Ovary (tissue), 9 donors: Measurements from ENCODE around the gene EYS. TPM values are rescaled to one million over a fixed set of nuclear protein-coding genes. Genes with fewer than 3 reads are reported as not detected.

Source experiments
- DNase-seq, 5 donors: peaks; one replicate each; pipeline ENCODE4 v3.0.0-alpha.2; 2019 to 2020
- H3K27ac ChIP-seq, 2 donors: fragments of 200-600 bp; one replicate each; pipeline versions ENCODE4 v1.5.1 to v1.8.0; 2019 to 2022
- H3K27me3 ChIP-seq: fragments of 200-600 bp; one replicate; pipeline ENCODE4 v1.8.0; 2022
- H3K36me3 ChIP-seq: fragments of 200-600 bp; sonication (generic); one replicate; pipeline ENCODE4 v1.5.1; 2019
- H3K4me1 ChIP-seq: one replicate; pipeline ENCODE4 v1.8.1; 2013; ENCODE audit warnings: mild to moderate bottlenecking, moderate library complexity; ENCODE audit not compliant: insufficient read depth
- H3K4me3 ChIP-seq: fragments of 200-600 bp; sonication (generic); one replicate; pipeline ENCODE4 v1.5.1; 2017
- H3K9me3 ChIP-seq, 2 donors: fragments of 200-600 bp in 1 of 2; sonication (generic) in 1 of 2; one replicate each; pipeline versions ENCODE4 v1.5.1 to v1.8.1; 2013 to 2019; ENCODE audit warnings: mild to moderate bottlenecking in 1 of 2, moderate library complexity in 1 of 2
- EP300 ChIP-seq: sonication (generic); formaldehyde crosslinking; IDR thresholded peaks from one replicate; pipeline ENCODE4 v1.6.1; 2017; ENCODE audit warnings: antibody characterized with exemption
- POLR2A ChIP-seq: fragments of 450-650 bp; IDR thresholded peaks from one replicate; pipeline ENCODE4 v1.6.1; 2017; ENCODE audit warnings: antibody characterized with exemption, mild to moderate bottlenecking, moderate library complexity
- WGBS, 3 donors: extraction: QIAGEN DNeasy Blood & Tissue Kit in 1 of 3; methylation state at CpG; one replicate each; pipeline versions ENCODE4 v1.1.5 to v1.1.7; 2013 to 2017; 5-methylcytosine and 5-hydroxymethylcytosine counted together
- intact Hi-C, 4 donors: fragments of 100-400 bp; cut with DNase I; formaldehyde crosslinking; loops; one replicate each; pipeline versions ENCODE4 v1.11.0 to v1.15.1; 2022 to 2023
- polyA plus RNA-seq, 2 donors: library from polyadenylated mRNA; stranded (reverse); fragments of 200-250 nt in 1 of 2; fragments of 350-450 nt in 1 of 2; fragmentation: Illumina TruSeq in 1 of 2; extraction: RNeasy Lipid Tissue Mini Kit (QIAGEN cat#74804) in 1 of 2; gene quantifications; one replicate each; pipeline ENCODE4 v1.2.3, GENCODE V29; 2013 to 2014
- total RNA-seq, 7 donors: library from RNA; depleted of rRNA in 2 of 7; stranded (reverse); fragments of >200 nt in 2 of 7; fragmentation: NEBNext Ultra II Directional in 3 of 7; extraction: Animal tissue kit (Norgen Biotek cat#: 25700) in 3 of 7; gene quantifications; one replicate each; pipeline versions ENCODE4 v1.1.0 to v1.2.4, GENCODE V29; 2016 to 2023
- TF ChIP-seq, protein P1 (sequence below), 3 donors: fragments of 450-650 bp in 2 of 3; fragments of 200-600 bp in 1 of 3; IDR thresholded peaks; one replicate each; pipeline versions ENCODE4 v1.5.1 to v1.8.0; 2016 to 2022; ENCODE audit warnings: antibody characterized with exemption in 3 of 3, mild to moderate bottlenecking in 1 of 3
- donor health status: DM: no; HTN: no; CAD: no; lungs with moderate emphysema.
- donor health status: DM: no; HTN: no; CAD: no.
- donor health status: Bipolar disorder and iron deficiency.
- donor health status: DM: yes; HTN: yes; CAD: no.
- donor health status: DM: no; HTN: no; CAD: no.
- donor health status: DM: yes; HTN: yes; CAD: no.

The EYS gene
- total and polyA plus RNA-seq, 9 donors = under 0.01 to 0.03 (median 0.01) TPM; not detected in 6

DNA sequence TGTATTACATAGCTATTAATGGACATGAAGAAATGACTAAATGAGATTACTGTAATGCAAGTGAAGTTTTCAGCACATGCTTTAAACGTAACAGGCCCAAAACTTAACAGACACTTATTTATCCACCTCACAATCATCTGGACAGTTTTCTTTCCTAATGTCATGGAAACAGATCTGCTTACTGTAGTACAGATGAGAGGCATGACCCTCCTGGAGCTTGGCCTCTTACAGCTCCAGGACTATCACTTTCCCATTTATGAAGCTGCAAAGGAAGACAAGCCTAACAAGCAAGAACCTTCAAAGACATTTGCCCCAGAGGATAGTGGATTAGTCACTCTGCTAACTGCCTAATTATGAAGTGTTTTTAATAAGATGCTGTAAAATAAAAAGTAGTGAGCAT is 1652.2 kb downstream of the EYS start:
- H3K4me1 ChIP-seq = no peaks in the 10 kb centered on the region
- TF ChIP-seq, protein P1, sequence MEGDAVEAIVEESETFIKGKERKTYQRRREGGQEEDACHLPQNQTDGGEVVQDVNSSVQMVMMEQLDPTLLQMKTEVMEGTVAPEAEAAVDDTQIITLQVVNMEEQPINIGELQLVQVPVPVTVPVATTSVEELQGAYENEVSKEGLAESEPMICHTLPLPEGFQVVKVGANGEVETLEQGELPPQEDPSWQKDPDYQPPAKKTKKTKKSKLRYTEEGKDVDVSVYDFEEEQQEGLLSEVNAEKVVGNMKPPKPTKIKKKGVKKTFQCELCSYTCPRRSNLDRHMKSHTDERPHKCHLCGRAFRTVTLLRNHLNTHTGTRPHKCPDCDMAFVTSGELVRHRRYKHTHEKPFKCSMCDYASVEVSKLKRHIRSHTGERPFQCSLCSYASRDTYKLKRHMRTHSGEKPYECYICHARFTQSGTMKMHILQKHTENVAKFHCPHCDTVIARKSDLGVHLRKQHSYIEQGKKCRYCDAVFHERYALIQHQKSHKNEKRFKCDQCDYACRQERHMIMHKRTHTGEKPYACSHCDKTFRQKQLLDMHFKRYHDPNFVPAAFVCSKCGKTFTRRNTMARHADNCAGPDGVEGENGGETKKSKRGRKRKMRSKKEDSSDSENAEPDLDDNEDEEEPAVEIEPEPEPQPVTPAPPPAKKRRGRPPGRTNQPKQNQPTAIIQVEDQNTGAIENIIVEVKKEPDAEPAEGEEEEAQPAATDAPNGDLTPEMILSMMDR (IDR thresholded peaks at IDR 0.05) = no peak
- no peak for TF ChIP-seq EP300
- no peak overlapping the region for H3K4me3 ChIP-seq
- no peaks in the 10 kb centered on the region for H3K36me3 ChIP-seq
- DNase-seq = no peak
- H3K27me3 ChIP-seq = no peaks in the 10 kb centered on the region
- H3K9me3 ChIP-seq = no peaks in the 10 kb centered on the region
- intact Hi-C loops = no loop called here
- WGBS, 3 donors = 36 to 94% (median 86%) methylated on average over 1 of the region's 1 CpG
- no peak overlapping the region for H3K27ac ChIP-seq

DNA sequence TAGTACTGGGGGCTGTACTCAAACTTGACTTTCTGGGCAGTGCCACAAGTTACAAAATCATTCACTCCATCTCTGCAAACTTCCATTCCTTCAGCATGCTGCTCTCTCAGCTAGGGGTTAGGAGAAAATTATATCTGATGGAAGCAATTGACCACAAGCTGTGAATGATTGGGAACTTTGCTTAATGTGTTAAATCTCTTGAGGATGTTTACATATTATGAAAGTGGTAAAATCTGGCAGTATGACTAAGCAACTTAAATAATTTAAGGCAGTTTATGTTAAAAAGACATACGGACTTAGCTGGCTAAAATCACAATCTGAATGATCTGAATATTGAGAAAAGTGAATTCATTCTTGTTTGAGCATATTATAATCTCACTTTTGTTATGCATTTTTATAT is 1656.4 kb downstream of the EYS start:
- DNase-seq = no peak

GRCh38 chr6:64049736-64050135 is 1657.3 kb downstream of the EYS start:
- TF ChIP-seq EP300 = no peak
- TF ChIP-seq POLR2A = no peak
- TF ChIP-seq, protein P1 (IDR thresholded peaks at IDR 0.05) = no peak
- Histone ChIP-seq H3K4me1 (no peaks in the 10 kb centered on the region), H3K9me3 (no peaks in the 10 kb centered on the region), H3K27ac (no peak overlapping the region), H3K4me3 (no peak overlapping the region), H3K27me3 (no peaks in the 10 kb centered on the region), H3K36me3 (no peaks in the 10 kb centered on the region)
- no peak for DNase-seq
- WGBS, 3 donors = 51 to 80% (median 78%) methylated on average over 2 of the region's 2 CpGs
- intact Hi-C loops = no loop called here

More for the DNA sequence above, 1656.4 kb downstream of the EYS start:
- Histone ChIP-seq H3K36me3 (no peaks in the 10 kb centered on the region), H3K4me3 (no peak overlapping the region), H3K9me3 (no peaks in the 10 kb centered on the region), H3K27me3 (no peaks in the 10 kb centered on the region), H3K4me1 (no peaks in the 10 kb centered on the region), H3K27ac (no peak overlapping the region)
- intact Hi-C loops = no loop called here
- 44 to 67% (median 46%) methylated on average over 1 of the region's 1 CpG for whole genome bisulfite sequencing, 3 donors
- TF ChIP-seq, protein P1 (IDR thresholded peaks at IDR 0.05) = no peak
- TF ChIP-seq POLR2A (no peak), EP300 (no peak)

DNA sequence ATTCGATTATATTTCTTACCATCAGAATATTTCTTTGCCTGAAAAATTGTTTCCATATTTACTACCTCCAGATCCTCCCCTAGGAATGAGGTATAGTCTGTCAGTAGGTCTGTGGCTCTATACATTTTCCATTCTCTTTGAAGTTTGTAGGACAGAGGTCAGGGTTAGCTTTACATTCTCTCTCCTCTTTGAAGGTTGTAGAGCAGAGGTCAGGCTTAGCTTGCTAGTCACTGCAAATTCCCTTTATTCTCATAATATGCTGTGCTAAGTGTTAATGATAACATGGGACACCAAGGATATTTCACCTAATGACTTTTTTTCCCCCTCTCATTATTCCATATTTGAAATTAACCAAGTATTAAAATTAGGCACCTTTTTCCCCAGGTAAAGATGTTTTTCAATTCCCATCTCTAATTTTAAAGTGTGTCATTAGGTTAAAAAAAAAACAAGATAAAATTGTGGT is 1660.2 kb downstream of the EYS start:
- Histone ChIP-seq H3K9me3 (no peaks in the 10 kb centered on the region), H3K4me3 (no peak overlapping the region), H3K36me3 (no peaks in the 10 kb centered on the region), H3K4me1 (no peaks in the 10 kb centered on the region), H3K27ac (no peak overlapping the region), H3K27me3 (no peaks in the 10 kb centered on the region)
- 11 to 16% (median 16%) methylated on average over 1 of the region's 1 CpG for WGBS, 3 donors
- no peak for DNase-seq
- intact Hi-C loops = no loop called here
- TF ChIP-seq, protein P1 (IDR thresholded peaks at IDR 0.05) = no peak
- TF ChIP-seq EP300 (no peak), POLR2A (no peak)

DNA sequence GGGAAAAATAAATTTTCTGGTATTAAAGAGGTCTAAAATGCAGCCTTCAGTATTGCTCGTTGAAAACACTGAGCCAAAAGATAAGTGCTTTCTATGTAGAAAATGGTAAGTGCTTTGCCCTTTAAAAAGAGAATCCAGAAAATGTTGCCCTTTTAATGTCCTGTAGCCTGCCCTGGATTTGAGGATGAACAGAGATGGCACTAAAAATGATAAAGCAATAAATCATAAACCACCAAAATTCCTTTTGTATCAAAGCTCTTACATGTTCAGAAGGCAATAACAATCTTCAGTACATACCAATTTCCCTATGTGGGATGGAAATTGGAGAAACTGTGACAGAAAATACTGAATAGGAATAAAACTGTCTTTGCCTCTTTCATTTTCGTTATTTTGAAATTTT is 1665.7 kb downstream of the EYS start:
- DNase-seq = no peak
- Histone ChIP-seq H3K4me3 (no peak overlapping the region), H3K27ac (no peak overlapping the region), H3K9me3 (no peaks in the 10 kb centered on the region), H3K4me1 (no peaks in the 10 kb centered on the region), H3K36me3 (no peaks in the 10 kb centered on the region), H3K27me3 (no peaks in the 10 kb centered on the region)
- 29 to 43% (median 35%) methylated on average over 2 of the region's 2 CpGs for WGBS, 3 donors
- intact Hi-C loops = no loop called here
- TF ChIP-seq, protein P1 (IDR thresholded peaks at IDR 0.05) = no peak
